Activated naive CD4-positive, alpha-beta T cell treated with anti-CD3 and anti-CD28 coated beads for 36 hours (primary cell): Measurements from ENCODE around the gene PAQR8. TPM values are rescaled to one million over a fixed set of nuclear protein-coding genes. Genes with fewer than 3 reads are reported as not detected.
"Not testable (repeated sequence)": the region's sequence is repeated elsewhere in the genome, so short reads cannot be mapped to it uniquely, and the experiment has no call there.

Source experiments
- CTCF ChIA-PET: fragments of 350-600 bp; sonication (Branson Sonifier 250); formaldehyde crosslinking; loops from one replicate; lab custom pipeline; 2021; ENCODE audit warnings: antibody characterized with exemption; lab: Charles Lee
- DNase-seq: peaks from one replicate; pipeline ENCODE4 v3.0.0-alpha.2; 2020
- H3K27ac Mint-ChIP-seq: one replicate; pipeline ENCODE4 v1.8.0; 2021; ENCODE audit warnings: mild to moderate bottlenecking, mixed read lengths
- H3K27me3 Mint-ChIP-seq: one replicate; pipeline ENCODE4 v1.8.0; 2021; ENCODE audit warnings: low read depth, mixed read lengths
- H3K36me3 Mint-ChIP-seq: one replicate; pipeline ENCODE4 v1.8.0; 2021; ENCODE audit warnings: low read depth, mixed read lengths
- H3K4me1 Mint-ChIP-seq: one replicate; pipeline ENCODE4 v1.8.0; 2021; ENCODE audit warnings: low read depth, mixed read lengths
- H3K4me3 Mint-ChIP-seq: one replicate; pipeline ENCODE4 v1.8.0; 2021; ENCODE audit warnings: mild to moderate bottlenecking, moderate library complexity, mixed read lengths
- H3K9me3 Mint-ChIP-seq: one replicate; pipeline ENCODE4 v1.8.0; 2021; ENCODE audit warnings: mixed read lengths
- intact Hi-C: fragments of 100-400 bp; cut with micrococcal nuclease; formaldehyde crosslinking; loops from one replicate; pipeline ENCODE4 v1.15.1; 2023
- total RNA-seq, 2 experiments: library from RNA; stranded (reverse); gene quantifications; one replicate each; pipeline ENCODE4 v1.2.3, GENCODE V29; 2021

Gene PAQR8
- total RNA-seq, 2 experiments from 2014 or later = 6.8 to 9.2 TPM

GRCh38 chr6:52385074-52385473 lies 23.1 kb downstream of the PAQR8 start:
- Mint-ChIP-seq H3K4me1 (peaks cover 69% of the 10 kb centered on the region), H3K36me3 (peaks cover 8% of the 10 kb centered on the region)

GRCh38 chr6:52388119-52388518 lies 26.2 kb downstream of the PAQR8 start:
- H3K27ac Mint-ChIP-seq, H3K9me3 Mint-ChIP-seq, DNase-seq, H3K27me3 Mint-ChIP-seq, H3K36me3 Mint-ChIP-seq, intact Hi-C loops, H3K4me3 Mint-ChIP-seq: not testable (repeated sequence)
- H3K4me1 Mint-ChIP-seq = peaks cover 73% of the 10 kb centered on the region
- CTCF ChIA-PET = interaction anchor here (1.0 to 6.4 kb wide), 7 partner anchors 12 to 102 kb away, joined by 5 to 52 read pairs (median 8); partner anchors contain the start of genes MCM3 and PAQR8

More at GRCh38 chr6:52385074-52385473, 23.1 kb downstream of the PAQR8 start:
- no peak overlapping the region for H3K4me3 Mint-ChIP-seq
- CTCF ChIA-PET = interaction anchor here (1.4 to 1.5 kb wide), 2 partner anchors 15 to 79 kb away, joined by 4 read pairs; no protein-coding TSS in a partner anchor
- DNase-seq = no peak
- H3K27me3 Mint-ChIP-seq = no peaks in the 10 kb centered on the region
- peaks cover 3% of the 10 kb centered on the region for H3K9me3 Mint-ChIP-seq
- H3K27ac Mint-ChIP-seq = no peak overlapping the region
- intact Hi-C loops = loop anchor here (2.0 kb wide), 1 partner anchor 48 kb away; no protein-coding TSS in a partner anchor

- intact Hi-C loops = loop anchor here (1.0 kb wide), 2 partner anchors 11 to 25 kb away; no protein-coding TSS in a partner anchor
- Mint-ChIP-seq H3K27me3 (no peaks in the 10 kb centered on the region), H3K36me3 (peaks cover 6% of the 10 kb centered on the region), H3K27ac (no peak overlapping the region), H3K4me1 (peaks cover 76% of the 10 kb centered on the region), H3K4me3 (no peak overlapping the region), H3K9me3 (peaks cover 3% of the 10 kb centered on the region)
- CTCF ChIA-PET = interaction anchor here (1.3 to 6.4 kb wide), 7 partner anchors 12 to 103 kb away, joined by 5 to 52 read pairs (median 8); partner anchors contain the start of genes MCM3 and PAQR8
- DNase-seq = no peak
Measured at GRCh38 chr6:52388790-52389189, 26.8 kb downstream of the PAQR8 start.

GRCh38 chr6:52389264-52389625 lies 27.3 kb downstream of the PAQR8 start:
- Mint-ChIP-seq H3K4me1 (peaks cover 76% of the 10 kb centered on the region), H3K36me3 (peaks cover 6% of the 10 kb centered on the region)

GRCh38 chr6:52389626-52390360 lies 27.8 kb downstream of the PAQR8 start:
- DNase-seq = peak; percentile 79
- H3K27ac Mint-ChIP-seq = peak overlapping the region; percentile 81
- no peaks in the 10 kb centered on the region for H3K27me3 Mint-ChIP-seq
- CTCF ChIA-PET = interaction anchor here (0.7 to 6.4 kb wide), 17 partner anchors 9 to 262 kb away, joined by 3 to 52 read pairs (median 4); partner anchors contain the start of genes MCM3 and PAQR8
- peak overlapping the region; percentile 14 for H3K4me3 Mint-ChIP-seq
- intact Hi-C loops = loop anchor here (1.0 to 10.0 kb wide), 11 partner anchors 7 to 1035 kb away; partner anchors contain the start of genes EFHC1 and MCM3
- H3K4me1 Mint-ChIP-seq = peaks cover 75% of the 10 kb centered on the region
- peaks cover 6% of the 10 kb centered on the region for H3K36me3 Mint-ChIP-seq
- H3K9me3 Mint-ChIP-seq = no peaks in the 10 kb centered on the region

More at GRCh38 chr6:52389264-52389625, 27.3 kb downstream of the PAQR8 start:
- CTCF ChIA-PET = interaction anchor here (0.9 to 6.4 kb wide), 13 partner anchors 9 to 231 kb away, joined by 3 to 52 read pairs (median 5); partner anchors contain the start of genes MCM3 and PAQR8
- intact Hi-C loops = loop anchor here (1.0 kb wide), 2 partner anchors 10 to 26 kb away; no protein-coding TSS in a partner anchor
- no peak for DNase-seq
- peaks cover under 1% of the 10 kb centered on the region for H3K9me3 Mint-ChIP-seq
- peak overlapping the region; percentile 22 for H3K4me3 Mint-ChIP-seq
- H3K27ac Mint-ChIP-seq = peak overlapping the region; percentile 81
- no peaks in the 10 kb centered on the region for H3K27me3 Mint-ChIP-seq

GRCh38 chr6:52390361-52390727 lies 28.4 kb downstream of the PAQR8 start:
- Mint-ChIP-seq H3K9me3 (no peaks in the 10 kb centered on the region), H3K4me3 (peak overlapping the region; percentile 40), H3K4me1 (peaks cover 73% of the 10 kb centered on the region), H3K27me3 (no peaks in the 10 kb centered on the region), H3K27ac (peak overlapping the region; percentile 81), H3K36me3 (peaks cover 4% of the 10 kb centered on the region)
- intact Hi-C loops = loop anchor here (1.0 to 10.0 kb wide), 9 partner anchors 8 to 1034 kb away; partner anchors contain the start of genes EFHC1 and MCM3
- peak; percentile 70 for DNase-seq
- CTCF ChIA-PET = interaction anchor here (0.7 to 6.4 kb wide), 16 partner anchors 10 to 262 kb away, joined by 3 to 52 read pairs (median 4); partner anchors contain the start of genes MCM3 and PAQR8

GRCh38 chr6:52391599-52391998 lies 29.6 kb downstream of the PAQR8 start:
- Mint-ChIP-seq H3K36me3 (peaks cover 2% of the 10 kb centered on the region), H3K27ac (no peak overlapping the region), H3K4me1 (peaks cover 76% of the 10 kb centered on the region), H3K4me3 (no peak overlapping the region), H3K9me3 (no peaks in the 10 kb centered on the region), H3K27me3 (no peaks in the 10 kb centered on the region)
- CTCF ChIA-PET = interaction anchor here (1.2 to 6.4 kb wide), 7 partner anchors 9 to 131 kb away, joined by 3 to 52 read pairs (median 3); partner anchors contain the start of gene MCM3
- DNase-seq = no peak
- intact Hi-C loops = loop anchor here (5.0 to 10.0 kb wide), 3 partner anchors 591 to 1033 kb away; no protein-coding TSS in a partner anchor

- intact Hi-C loops = loop anchor here (1.0 to 10.0 kb wide), 4 partner anchors 236 to 1032 kb away; no protein-coding TSS in a partner anchor
- H3K9me3 Mint-ChIP-seq = no peaks in the 10 kb centered on the region
- H3K4me1 Mint-ChIP-seq = peaks cover 90% of the 10 kb centered on the region
- no peak for DNase-seq
- CTCF ChIA-PET = interaction anchor here (1.2 to 6.4 kb wide), 4 partner anchors 8 to 133 kb away, joined by 3 to 52 read pairs (median 26); partner anchors contain the start of gene MCM3
- no peak overlapping the region for H3K4me3 Mint-ChIP-seq
- H3K27me3 Mint-ChIP-seq = no peaks in the 10 kb centered on the region
- peaks cover 2% of the 10 kb centered on the region for H3K36me3 Mint-ChIP-seq
- no peak overlapping the region for H3K27ac Mint-ChIP-seq
Measured at GRCh38 chr6:52392944-52393343, 31.0 kb downstream of the PAQR8 start.

- peaks cover 2% of the 10 kb centered on the region for H3K36me3 Mint-ChIP-seq
- CTCF ChIA-PET = no interaction called here
- intact Hi-C loops = loop anchor here (1.0 to 10.0 kb wide), 12 partner anchors 31 to 1031 kb away; partner anchors contain the start of genes FBXO9 and PAQR8
- no peaks in the 10 kb centered on the region for H3K27me3 Mint-ChIP-seq
- H3K4me1 Mint-ChIP-seq = peaks cover 94% of the 10 kb centered on the region
- H3K4me3 Mint-ChIP-seq = peak overlapping the region; percentile 32
- no peak for DNase-seq
- H3K27ac Mint-ChIP-seq = peak overlapping the region; percentile 80
- H3K9me3 Mint-ChIP-seq = no peaks in the 10 kb centered on the region
Measured at GRCh38 chr6:52393780-52394179, 31.8 kb downstream of the PAQR8 start.

- Mint-ChIP-seq H3K36me3 (peaks cover 2% of the 10 kb centered on the region), H3K4me1 (peaks cover 94% of the 10 kb centered on the region), H3K27me3 (no peaks in the 10 kb centered on the region), H3K9me3 (no peaks in the 10 kb centered on the region), H3K4me3 (peak overlapping the region; percentile 32), H3K27ac (peak overlapping the region; percentile 80)
- DNase-seq = peak; percentile 61
- intact Hi-C loops = loop anchor here (1.0 to 10.0 kb wide), 11 partner anchors 32 to 1031 kb away; partner anchors contain the start of genes FBXO9 and PAQR8
- CTCF ChIA-PET = no interaction called here
Measured at GRCh38 chr6:52394251-52394666, 32.3 kb downstream of the PAQR8 start.

- Mint-ChIP-seq H3K9me3 (no peaks in the 10 kb centered on the region), H3K4me3 (no peak overlapping the region), H3K36me3 (peaks cover 2% of the 10 kb centered on the region), H3K27ac (peak overlapping the region; percentile 11), H3K4me1 (peaks cover 94% of the 10 kb centered on the region), H3K27me3 (no peaks in the 10 kb centered on the region)
- intact Hi-C loops = loop anchor here (2.0 to 10.0 kb wide), 5 partner anchors 334 to 1029 kb away; partner anchors contain the start of gene FBXO9
- no peak for DNase-seq
- CTCF ChIA-PET = interaction anchor here (0.7 to 2.4 kb wide), 2 partner anchors 11 to 233 kb away, joined by 3 to 13 read pairs; no protein-coding TSS in a partner anchor
Measured at GRCh38 chr6:52395969-52396368, 34.0 kb downstream of the PAQR8 start.
